Astrocyte of the cerebellum (primary cell): ENCODE results near the gene DNAH6.

Source experiments
- DNase-seq: peaks from one replicate; pipeline ENCODE4 v3.0.0-alpha.2; 2011; ENCODE audit warnings: low read depth
- H3K4me3 ChIP-seq: 2 replicates; pipeline ENCODE4 v1.5.1; 2011; ENCODE audit warnings: mild to moderate bottlenecking, low read depth, low read length, moderate library complexity
- in situ Hi-C: cut with HindIII; loops from 2 replicates; pipeline ENCODE4 v1.10.0; 2017; ENCODE audit warnings: low sequenced_read_pairs
- TF ChIP-seq, protein P1 (sequence below): IDR thresholded peaks from 2 replicates; pipeline ENCODE4 v1.5.1; 2012; ENCODE audit warnings: low read length, low read depth, moderate library complexity, mild to moderate bottlenecking; ENCODE audit errors: missing control alignments

The DNAH6 gene

DNA sequence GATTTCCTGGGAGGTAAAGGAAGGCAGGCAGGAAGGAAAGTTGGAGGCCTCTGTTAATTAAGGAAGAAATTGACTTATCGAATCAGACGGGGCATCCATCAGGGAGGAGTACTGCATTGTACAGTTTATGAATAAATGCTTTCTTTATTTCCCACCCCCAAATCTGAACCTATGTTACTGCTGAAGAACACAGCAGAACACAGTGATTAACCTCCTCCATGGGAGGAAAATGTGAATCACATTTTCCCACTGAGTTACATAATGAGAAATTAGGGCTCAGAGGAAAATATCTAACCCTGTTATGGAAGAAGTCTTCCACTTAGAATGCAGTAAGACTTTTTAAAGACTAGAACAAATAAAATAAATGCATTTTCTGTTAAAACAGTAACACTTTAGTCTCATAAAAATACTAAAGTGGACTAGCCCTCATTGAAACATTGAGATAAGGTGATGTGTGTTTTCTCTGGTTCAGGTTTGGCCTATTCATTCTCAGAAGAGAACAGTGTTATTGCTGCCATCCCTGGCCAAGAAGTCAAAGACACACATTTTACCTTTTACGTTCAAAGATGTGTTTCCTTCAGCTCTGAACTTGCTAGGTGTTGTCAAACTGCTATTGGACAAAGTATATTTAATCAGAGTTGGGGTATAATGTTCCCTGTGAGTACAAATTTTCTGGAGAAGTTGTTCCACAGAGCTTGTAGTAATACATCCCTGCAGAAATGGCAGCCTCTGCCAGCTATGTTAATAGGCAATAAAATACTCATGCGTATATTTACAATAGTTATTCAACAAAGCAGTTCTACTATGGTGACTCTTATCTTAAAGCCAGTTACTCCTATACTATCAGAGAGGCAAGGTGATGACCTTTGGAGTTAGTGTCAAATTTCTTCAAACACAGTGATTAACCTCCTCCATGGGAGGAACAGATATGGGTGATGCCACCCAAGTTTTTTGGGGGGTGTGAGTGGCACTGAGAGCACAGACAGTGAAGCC, 11.1 kb downstream of the DNAH6 start:
- TF ChIP-seq, protein P1, sequence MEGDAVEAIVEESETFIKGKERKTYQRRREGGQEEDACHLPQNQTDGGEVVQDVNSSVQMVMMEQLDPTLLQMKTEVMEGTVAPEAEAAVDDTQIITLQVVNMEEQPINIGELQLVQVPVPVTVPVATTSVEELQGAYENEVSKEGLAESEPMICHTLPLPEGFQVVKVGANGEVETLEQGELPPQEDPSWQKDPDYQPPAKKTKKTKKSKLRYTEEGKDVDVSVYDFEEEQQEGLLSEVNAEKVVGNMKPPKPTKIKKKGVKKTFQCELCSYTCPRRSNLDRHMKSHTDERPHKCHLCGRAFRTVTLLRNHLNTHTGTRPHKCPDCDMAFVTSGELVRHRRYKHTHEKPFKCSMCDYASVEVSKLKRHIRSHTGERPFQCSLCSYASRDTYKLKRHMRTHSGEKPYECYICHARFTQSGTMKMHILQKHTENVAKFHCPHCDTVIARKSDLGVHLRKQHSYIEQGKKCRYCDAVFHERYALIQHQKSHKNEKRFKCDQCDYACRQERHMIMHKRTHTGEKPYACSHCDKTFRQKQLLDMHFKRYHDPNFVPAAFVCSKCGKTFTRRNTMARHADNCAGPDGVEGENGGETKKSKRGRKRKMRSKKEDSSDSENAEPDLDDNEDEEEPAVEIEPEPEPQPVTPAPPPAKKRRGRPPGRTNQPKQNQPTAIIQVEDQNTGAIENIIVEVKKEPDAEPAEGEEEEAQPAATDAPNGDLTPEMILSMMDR, result no peak
- in situ Hi-C loops, result no loop called here
- DNase-seq, result no peak
- H3K4me3 ChIP-seq, result no peak overlapping the region

DNA sequence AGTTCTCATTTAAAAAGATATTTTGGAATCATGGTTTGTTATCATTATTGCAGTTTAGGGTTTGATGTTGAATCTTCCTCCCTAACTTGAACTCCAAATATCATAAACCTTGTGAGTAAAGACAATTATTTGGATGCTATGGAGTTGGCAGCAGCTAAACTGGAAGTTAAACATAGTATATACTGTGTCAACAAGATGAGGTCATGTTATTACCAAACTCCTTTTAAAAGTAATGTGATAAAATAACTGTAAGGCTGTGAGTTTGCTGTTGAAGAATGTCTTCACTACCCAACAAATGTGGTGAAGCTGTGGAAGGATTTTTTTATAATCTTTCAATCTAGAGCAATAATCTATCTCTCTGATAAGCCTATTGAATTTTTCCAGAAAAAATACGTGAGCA, 16.0 kb downstream of the DNAH6 start:
- in situ Hi-C loops, result no loop called here

DNA sequence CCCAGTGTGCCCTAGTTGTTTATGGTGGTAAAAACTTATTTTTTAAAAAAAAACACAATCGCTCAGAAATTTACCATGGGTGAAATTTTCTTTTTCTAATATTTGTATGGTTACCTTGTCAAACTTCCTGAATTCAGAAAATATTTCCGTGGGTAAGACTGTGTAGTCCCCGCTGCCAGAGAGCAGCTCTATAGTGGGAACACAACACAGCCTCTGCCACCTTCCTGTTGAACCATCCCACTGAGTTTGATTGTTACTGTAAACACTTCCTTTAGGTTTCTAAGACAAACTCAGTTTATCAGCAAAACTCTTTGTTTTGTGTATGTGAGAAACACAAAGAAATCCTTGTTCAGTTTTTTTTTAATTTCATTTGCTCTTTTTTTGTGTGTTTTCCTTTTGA, 17.9 kb downstream of the DNAH6 start:
- in situ Hi-C loops, result no loop called here
- no peak overlapping the region for H3K4me3 ChIP-seq
- no peak for DNase-seq
- TF ChIP-seq, protein P1, result no peak

More for the DNA sequence above, 16.0 kb downstream of the DNAH6 start:
- no peak overlapping the region for H3K4me3 ChIP-seq
- TF ChIP-seq, protein P1, result no peak
- no peak for DNase-seq

DNA sequence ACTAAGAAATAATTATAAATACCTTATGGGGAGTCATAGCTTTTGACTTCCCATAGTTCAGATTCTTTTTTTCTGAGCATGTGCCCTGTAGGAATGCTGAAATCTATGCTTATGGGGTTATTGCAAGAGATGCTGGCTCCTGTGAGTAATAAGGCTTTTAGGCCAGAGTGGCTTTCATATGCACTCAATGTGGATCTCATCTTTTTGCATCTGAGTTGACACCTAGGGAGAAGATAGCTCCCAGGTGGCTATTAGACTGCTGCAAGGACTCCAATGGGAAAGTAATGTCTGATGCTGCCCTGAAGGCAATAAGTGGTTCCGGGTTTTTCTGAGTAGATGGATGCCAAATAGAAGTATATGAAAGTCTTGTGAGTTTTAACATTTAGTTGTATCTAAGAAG, 21.0 kb downstream of the DNAH6 start:
- in situ Hi-C loops, result no loop called here
- TF ChIP-seq, protein P1, result no peak
- DNase-seq, result no peak
- no peak overlapping the region for H3K4me3 ChIP-seq

DNA sequence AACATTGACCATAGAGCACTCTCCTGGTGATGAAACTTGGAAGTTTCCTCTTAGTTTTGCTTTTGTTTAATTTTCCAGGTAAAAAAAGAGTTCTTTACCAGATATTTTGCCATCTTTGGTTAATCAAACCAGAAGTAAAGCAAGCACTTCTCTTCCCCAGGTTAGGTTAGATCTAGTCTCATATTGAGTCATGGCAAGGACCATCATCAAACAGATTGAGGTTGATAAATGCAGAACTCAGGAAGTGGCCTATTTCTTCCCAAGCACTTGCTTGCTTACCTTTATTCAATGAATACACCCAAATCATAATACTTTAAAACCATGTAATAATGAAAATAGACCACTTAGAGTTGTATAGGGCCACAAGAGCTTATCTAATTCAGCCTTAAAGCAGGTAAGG, 23.4 kb downstream of the DNAH6 start:
- TF ChIP-seq, protein P1, result no peak
- in situ Hi-C loops, result no loop called here
- DNase-seq, result no peak
- H3K4me3 ChIP-seq, result no peak overlapping the region

DNA sequence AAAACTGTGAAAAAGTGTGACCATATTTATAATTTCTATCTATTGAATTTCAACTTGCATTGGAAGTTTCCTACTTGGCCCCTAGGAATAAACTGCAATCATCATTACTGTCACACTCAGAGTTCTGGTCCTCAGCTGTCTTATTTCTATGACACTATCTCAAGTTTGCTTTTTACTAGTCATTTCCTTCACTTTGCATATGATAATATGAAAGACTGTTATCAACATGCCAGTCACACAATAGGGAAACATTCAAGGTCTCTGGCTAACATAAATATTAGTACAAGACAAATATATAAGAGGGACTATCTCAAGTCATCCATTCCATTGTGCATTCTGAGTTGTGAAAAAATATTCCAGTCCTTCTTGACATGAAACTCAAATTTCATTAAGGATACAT, 28.7 kb downstream of the DNAH6 start:
- H3K4me3 ChIP-seq, result no peak overlapping the region
- TF ChIP-seq, protein P1, result no peak
- in situ Hi-C loops, result no loop called here
- no peak for DNase-seq
